GM21717 (cell line): Measurements from ENCODE around the gene GUK1.
"Not testable (repeated sequence)": the region's sequence is repeated elsewhere in the genome, so short reads cannot be mapped to it uniquely, and the experiment has no call there.

Source experiments
- ATAC-seq: cut with Tn5 transposase; IDR thresholded peaks from one replicate; pipeline ENCODE4 v1.9.1; 2021; ENCODE audit warnings: mild to moderate bottlenecking, moderate library complexity; ENCODE audit not compliant: unreplicated experiment

GUK1 gene

GRCh38 chr1:228161362-228161761 lies 21.3 kb downstream of the GUK1 start:
- ATAC-seq: no peak

GRCh38 chr1:228161866-228162265 lies 21.8 kb downstream of the GUK1 start:
- ATAC-seq: no peak

GRCh38 chr1:228162286-228163006 lies 22.4 kb downstream of the GUK1 start:
- no peak for ATAC-seq

- no peak for ATAC-seq
Observed at GRCh38 chr1:228163007-228163753, 23.1 kb downstream of the GUK1 start.

- ATAC-seq: no peak
Observed at GRCh38 chr1:228163776-228164519, 23.9 kb downstream of the GUK1 start.

- ATAC-seq: peak; percentile 1
Observed at GRCh38 chr1:228164561-228165371, 24.7 kb downstream of the GUK1 start.

GRCh38 chr1:228165372-228166169 lies 25.5 kb downstream of the GUK1 start, which contains the start of gene IBA57:
IBA57 (plus strand) TSS chr1:228165804; CDS start chr1:228165817, 13 bp downstream.
- ATAC-seq: peak; percentile 83

- ATAC-seq: peak; percentile 78
Observed at GRCh38 chr1:228166170-228166936, 26.3 kb downstream of the GUK1 start.

GRCh38 chr1:228168563-228169270 lies 28.6 kb downstream of the GUK1 start:
- no peak for ATAC-seq

GRCh38 chr1:228169345-228169744 lies 29.3 kb downstream of the GUK1 start:
- no peak for ATAC-seq

GRCh38 chr1:228170666-228171065 lies 30.6 kb downstream of the GUK1 start:
- ATAC-seq: no peak

- ATAC-seq: no peak
Observed at GRCh38 chr1:228171221-228171891, 31.3 kb downstream of the GUK1 start.

- ATAC-seq: no peak
Observed at GRCh38 chr1:228172591-228173527, 32.8 kb downstream of the GUK1 start.

- not testable (repeated sequence) for ATAC-seq
Observed at GRCh38 chr1:228173528-228174481, 33.7 kb downstream of the GUK1 start.

- ATAC-seq: no peak
Observed at GRCh38 chr1:228174482-228175315, 34.6 kb downstream of the GUK1 start.
